Panc1 (cell line): Measurements from ENCODE around the gene ATXN1. TPM values are rescaled to one million over a fixed set of nuclear protein-coding genes. Genes with fewer than 3 reads are reported as not detected.

Experiments used
- ATAC-seq: fragments of 200-7000 bp; cut with Tn5 transposase; 2 replicates; pipeline ENCODE4 v1.9.1; 2020; ENCODE audit warnings: mild to moderate bottlenecking, moderate library complexity
- BruUV-seq: library from RNA; stranded (reverse); fragments of 400-500 nt; replicated peaks from 2 replicates; lab custom pipeline; 2021; lab: Mats Ljungman, UMichigan
- CTCF ChIA-PET: fragments of 300-600 bp; sonication (Branson Sonifier 250); formaldehyde crosslinking; loops from one replicate; lab custom pipeline; 2022; ENCODE audit warnings: antibody characterized with exemption; lab: Charles Lee
- POLR2A ChIA-PET: fragments of 300-600 bp; sonication (Branson Sonifier 250); formaldehyde crosslinking; loops from one replicate; lab custom pipeline; 2022; ENCODE audit warnings: antibody characterized with exemption; lab: Charles Lee
- DNase-seq: peaks from one replicate; pipeline ENCODE4 v3.0.0-alpha.2; 2010; ENCODE audit warnings: low read depth, low spot score
- H3K27ac ChIP-seq: 2 replicates; pipeline ENCODE4 v1.5.1; 2011; ENCODE audit warnings: mild to moderate bottlenecking, low read length, inconsistent platforms
- H3K27me3 ChIP-seq: fragments of 200-500 bp; sonication (Bioruptor generic); 2 replicates; pipeline ENCODE4 v1.6.0; 2014; ENCODE audit warnings: low read length, inconsistent platforms; ENCODE audit not compliant: control insufficient read depth, insufficient read depth
- H3K36me3 ChIP-seq: fragments of 200-500 bp; sonication (Bioruptor generic); 2 replicates; pipeline ENCODE4 v1.5.1; 2014; ENCODE audit warnings: inconsistent platforms, mild to moderate bottlenecking, low read length, moderate library complexity; ENCODE audit not compliant: control insufficient read depth, insufficient read depth
- H3K4me1 ChIP-seq: 2 replicates; pipeline ENCODE4 v1.5.1; 2011; ENCODE audit warnings: inconsistent platforms, mild to moderate bottlenecking, low read length, moderate library complexity; ENCODE audit not compliant: control insufficient read depth, insufficient read depth
- H3K4me3 ChIP-seq, 2 experiments: 2 replicates each; pipeline ENCODE4 v1.5.1; 2011 to 2012; ENCODE audit warnings: low read depth in 2 of 2, low read length in 2 of 2, mild to moderate bottlenecking in 2 of 2, inconsistent platforms in 1 of 2, moderate library complexity in 1 of 2
- H3K9me3 ChIP-seq: fragments of 200-500 bp; sonication (Bioruptor generic); 2 replicates; pipeline ENCODE4 v1.5.1; 2014; ENCODE audit warnings: low read depth, mild to moderate bottlenecking, inconsistent platforms, low read length, moderate library complexity; ENCODE audit not compliant: control insufficient read depth, insufficient read depth
- SIN3A ChIP-seq: IDR thresholded peaks from 2 replicates; pipeline ENCODE4 v1.6.1; 2012; ENCODE audit warnings: low read depth, mild to moderate bottlenecking, low read length, moderate library complexity, borderline replicate concordance; ENCODE audit not compliant: insufficient read depth
- TCF7L2 ChIP-seq: IDR thresholded peaks from 2 replicates; pipeline ENCODE4 v1.6.1; 2011; ENCODE audit warnings: mild to moderate bottlenecking, low read depth, low read length, inconsistent platforms
- in situ Hi-C: cut with HindIII; loops from 2 replicates; pipeline ENCODE4 v1.10.0; 2016; ENCODE audit warnings: low sequenced_read_pairs, low pct_unique_long_range_greater_than_20kb
- intact Hi-C: fragments of 100-400 bp; cut with micrococcal nuclease; formaldehyde crosslinking; loops from one replicate; pipeline ENCODE4 v1.10.0; 2022; ENCODE audit not compliant: unreplicated experiment
- total RNA-seq: library from RNA; stranded (reverse); gene quantifications from one replicate; pipeline ENCODE4 v1.2.1, GENCODE V29; 2021; ENCODE audit not compliant: unreplicated experiment
- TF ChIP-seq, protein P1 (sequence below): fragments of 450-650 bp; IDR thresholded peaks from 2 replicates; pipeline ENCODE4 v1.5.1; 2017; ENCODE audit warnings: mild to moderate bottlenecking
- TF ChIP-seq, protein P2 (sequence below), 2 experiments: IDR thresholded peaks; 2 replicates each; pipeline ENCODE4 v1.6.1; 2011 to 2012; ENCODE audit warnings: low read depth in 2 of 2, control low read depth in 1 of 2, low read length in 1 of 2, mild to moderate bottlenecking in 1 of 2, moderate library complexity in 1 of 2; ENCODE audit not compliant: insufficient read depth in 1 of 2

Gene ATXN1
- total RNA-seq, 1 experiment from 2014 or later, result 67.1 TPM

DNA sequence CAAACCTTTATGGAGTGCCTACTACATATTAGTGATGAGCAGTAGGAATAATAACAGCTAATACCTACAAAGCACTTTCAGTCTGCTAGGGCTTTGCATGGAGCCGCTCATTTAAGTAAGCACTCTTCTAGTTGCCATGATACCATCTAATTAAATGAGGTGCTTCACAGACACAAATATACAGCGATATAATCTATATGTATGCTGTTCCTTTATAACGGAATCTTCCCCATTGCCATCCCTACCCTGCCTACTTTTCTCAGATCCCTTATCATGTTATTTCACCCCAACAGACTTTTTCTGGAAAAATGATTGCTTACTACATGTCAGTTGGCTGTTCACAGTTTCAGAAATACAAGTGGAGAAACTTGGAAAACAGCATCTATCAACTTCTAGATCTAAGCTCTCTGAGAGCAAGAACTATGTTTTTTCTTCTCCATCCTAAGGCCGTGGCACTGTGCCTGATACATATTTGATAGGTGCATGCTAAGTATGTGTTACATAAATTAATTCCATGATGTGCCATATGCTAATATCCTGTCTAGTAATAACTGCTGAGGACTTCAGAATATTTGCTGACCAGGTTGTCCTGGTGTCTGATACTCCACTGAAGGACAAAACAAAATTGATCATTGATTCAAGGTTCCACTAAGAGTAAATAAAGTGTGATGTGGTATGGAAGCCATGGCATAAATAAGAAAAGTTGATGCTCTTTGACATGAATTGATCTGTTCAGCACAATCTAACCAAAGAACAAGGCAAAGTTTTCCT lies 398.3 kb downstream of the ATXN1 start:
- no peaks in the 10 kb centered on the region for H3K9me3 ChIP-seq
- intact Hi-C loops (no loop called here), in situ Hi-C loops (no loop called here)
- ChIA-PET CTCF (no interaction called here), POLR2A (no interaction called here)
- DNase-seq, result no peak
- no peaks in the 10 kb centered on the region for H3K4me1 ChIP-seq
- TF ChIP-seq SIN3A, result no peak
- TF ChIP-seq, protein P1, sequence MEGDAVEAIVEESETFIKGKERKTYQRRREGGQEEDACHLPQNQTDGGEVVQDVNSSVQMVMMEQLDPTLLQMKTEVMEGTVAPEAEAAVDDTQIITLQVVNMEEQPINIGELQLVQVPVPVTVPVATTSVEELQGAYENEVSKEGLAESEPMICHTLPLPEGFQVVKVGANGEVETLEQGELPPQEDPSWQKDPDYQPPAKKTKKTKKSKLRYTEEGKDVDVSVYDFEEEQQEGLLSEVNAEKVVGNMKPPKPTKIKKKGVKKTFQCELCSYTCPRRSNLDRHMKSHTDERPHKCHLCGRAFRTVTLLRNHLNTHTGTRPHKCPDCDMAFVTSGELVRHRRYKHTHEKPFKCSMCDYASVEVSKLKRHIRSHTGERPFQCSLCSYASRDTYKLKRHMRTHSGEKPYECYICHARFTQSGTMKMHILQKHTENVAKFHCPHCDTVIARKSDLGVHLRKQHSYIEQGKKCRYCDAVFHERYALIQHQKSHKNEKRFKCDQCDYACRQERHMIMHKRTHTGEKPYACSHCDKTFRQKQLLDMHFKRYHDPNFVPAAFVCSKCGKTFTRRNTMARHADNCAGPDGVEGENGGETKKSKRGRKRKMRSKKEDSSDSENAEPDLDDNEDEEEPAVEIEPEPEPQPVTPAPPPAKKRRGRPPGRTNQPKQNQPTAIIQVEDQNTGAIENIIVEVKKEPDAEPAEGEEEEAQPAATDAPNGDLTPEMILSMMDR, result no peak
- TF ChIP-seq, protein P2, sequence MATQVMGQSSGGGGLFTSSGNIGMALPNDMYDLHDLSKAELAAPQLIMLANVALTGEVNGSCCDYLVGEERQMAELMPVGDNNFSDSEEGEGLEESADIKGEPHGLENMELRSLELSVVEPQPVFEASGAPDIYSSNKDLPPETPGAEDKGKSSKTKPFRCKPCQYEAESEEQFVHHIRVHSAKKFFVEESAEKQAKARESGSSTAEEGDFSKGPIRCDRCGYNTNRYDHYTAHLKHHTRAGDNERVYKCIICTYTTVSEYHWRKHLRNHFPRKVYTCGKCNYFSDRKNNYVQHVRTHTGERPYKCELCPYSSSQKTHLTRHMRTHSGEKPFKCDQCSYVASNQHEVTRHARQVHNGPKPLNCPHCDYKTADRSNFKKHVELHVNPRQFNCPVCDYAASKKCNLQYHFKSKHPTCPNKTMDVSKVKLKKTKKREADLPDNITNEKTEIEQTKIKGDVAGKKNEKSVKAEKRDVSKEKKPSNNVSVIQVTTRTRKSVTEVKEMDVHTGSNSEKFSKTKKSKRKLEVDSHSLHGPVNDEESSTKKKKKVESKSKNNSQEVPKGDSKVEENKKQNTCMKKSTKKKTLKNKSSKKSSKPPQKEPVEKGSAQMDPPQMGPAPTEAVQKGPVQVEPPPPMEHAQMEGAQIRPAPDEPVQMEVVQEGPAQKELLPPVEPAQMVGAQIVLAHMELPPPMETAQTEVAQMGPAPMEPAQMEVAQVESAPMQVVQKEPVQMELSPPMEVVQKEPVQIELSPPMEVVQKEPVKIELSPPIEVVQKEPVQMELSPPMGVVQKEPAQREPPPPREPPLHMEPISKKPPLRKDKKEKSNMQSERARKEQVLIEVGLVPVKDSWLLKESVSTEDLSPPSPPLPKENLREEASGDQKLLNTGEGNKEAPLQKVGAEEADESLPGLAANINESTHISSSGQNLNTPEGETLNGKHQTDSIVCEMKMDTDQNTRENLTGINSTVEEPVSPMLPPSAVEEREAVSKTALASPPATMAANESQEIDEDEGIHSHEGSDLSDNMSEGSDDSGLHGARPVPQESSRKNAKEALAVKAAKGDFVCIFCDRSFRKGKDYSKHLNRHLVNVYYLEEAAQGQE (IDR thresholded peaks at IDR 0.05; ENCODE audit: insufficient read depth in 1 of 2, low read depth in 2 of 2, low read length in 1 of 2), result no peak
- TF ChIP-seq TCF7L2, result no peak
- H3K4me3 ChIP-seq, result no peak overlapping the region
- H3K36me3 ChIP-seq, result no peaks in the 10 kb centered on the region
- no peaks in the 10 kb centered on the region for H3K27me3 ChIP-seq
- no peak overlapping the region for H3K27ac ChIP-seq
- no TSS peak for BruUV-seq
- ATAC-seq, result no peak

DNA sequence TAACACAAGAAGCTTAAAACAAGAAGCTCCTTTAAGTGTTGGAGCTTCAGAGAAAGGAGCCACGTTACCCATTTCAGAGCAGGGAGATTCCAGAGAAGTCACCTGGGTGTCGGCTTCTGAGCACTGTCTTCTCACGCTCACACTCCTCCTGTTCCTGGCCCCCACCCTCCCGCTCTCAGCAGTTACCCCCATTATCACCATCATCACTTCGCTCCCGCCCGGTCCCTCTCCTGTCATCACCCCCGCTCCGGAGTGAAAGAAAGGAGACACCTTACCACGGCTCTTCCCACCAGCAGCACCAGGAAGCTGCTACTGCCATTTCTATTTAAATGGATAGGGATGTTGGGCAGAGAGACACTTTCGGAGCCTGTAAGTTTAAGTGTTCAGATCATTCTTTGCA lies 399.0 kb downstream of the ATXN1 start:
- intact Hi-C loops (no loop called here), in situ Hi-C loops (no loop called here)
- ChIA-PET POLR2A (no interaction called here), CTCF (no interaction called here)
- no peak overlapping the region for H3K27ac ChIP-seq
- ATAC-seq, result no peak
- no peak for DNase-seq
- no TSS peak for BruUV-seq
- H3K27me3 ChIP-seq, result no peaks in the 10 kb centered on the region
- no peak overlapping the region for H3K4me3 ChIP-seq
- no peaks in the 10 kb centered on the region for H3K36me3 ChIP-seq
- no peak for TF ChIP-seq SIN3A
- TF ChIP-seq TCF7L2, result no peak
- TF ChIP-seq, protein P2 (IDR thresholded peaks at IDR 0.05; ENCODE audit: insufficient read depth in 1 of 2, low read depth in 2 of 2, low read length in 1 of 2), result no peak
- TF ChIP-seq, protein P1, result no peak
- no peaks in the 10 kb centered on the region for H3K9me3 ChIP-seq
- no peaks in the 10 kb centered on the region for H3K4me1 ChIP-seq
